HL-60/S4 treated with phorbol 12-myristate 13-acetate at 8.2 ng/mL for 4 days and 3 days (cell line): ENCODE data around the gene GVQW3.
"Not testable (repeated sequence)": the region's sequence is repeated elsewhere in the genome, so short reads cannot be mapped to it uniquely, and the experiment has no call there.

Experiments
- in situ Hi-C: fragments of 300-500 bp; cut with MboI; formaldehyde crosslinking; loops from 2 replicates; pipeline ENCODE4 v1.15.0; 2022; ENCODE audit warnings: low sequenced_read_pairs

GVQW3 gene

GRCh38 chr11:76382209-76382608 is 1.1 kb downstream of the GVQW3 start:
- in situ Hi-C loops: loop anchor here (10.0 kb wide), 1 partner anchor 63 kb away; the partner anchor contains the start of gene EMSY

- in situ Hi-C loops: loop anchor here (10.0 kb wide), 1 partner anchor 59 kb away; the partner anchor contains the start of gene EMSY
These were observed 4.8 kb downstream of the GVQW3 start for GRCh38 chr11:76385903-76386302.

DNA sequence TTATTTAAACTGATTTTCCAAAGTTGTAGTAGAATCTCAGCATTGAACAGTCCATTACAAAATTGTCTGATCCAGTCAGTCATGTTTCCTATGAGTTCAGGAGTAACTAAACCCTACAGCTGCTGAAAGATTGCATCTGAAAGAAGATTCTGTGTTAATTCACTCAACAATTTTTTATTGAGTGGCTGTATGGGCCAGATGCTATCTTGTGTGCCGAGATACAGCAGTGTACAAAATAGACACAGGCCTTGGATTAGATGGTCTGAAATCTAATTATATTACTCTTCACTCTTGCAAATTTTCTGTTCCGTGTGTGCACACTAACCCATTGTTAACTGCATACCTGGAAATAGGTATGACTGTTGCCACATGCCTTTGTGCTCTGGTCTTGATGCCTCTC is 7.3 kb downstream of the GVQW3 start:
- in situ Hi-C loops: loop anchor here (10.0 kb wide), 1 partner anchor 56 kb away; the partner anchor contains the start of gene EMSY

GRCh38 chr11:76391021-76391420 is 9.9 kb downstream of the GVQW3 start:
- in situ Hi-C loops: no loop called here

DNA sequence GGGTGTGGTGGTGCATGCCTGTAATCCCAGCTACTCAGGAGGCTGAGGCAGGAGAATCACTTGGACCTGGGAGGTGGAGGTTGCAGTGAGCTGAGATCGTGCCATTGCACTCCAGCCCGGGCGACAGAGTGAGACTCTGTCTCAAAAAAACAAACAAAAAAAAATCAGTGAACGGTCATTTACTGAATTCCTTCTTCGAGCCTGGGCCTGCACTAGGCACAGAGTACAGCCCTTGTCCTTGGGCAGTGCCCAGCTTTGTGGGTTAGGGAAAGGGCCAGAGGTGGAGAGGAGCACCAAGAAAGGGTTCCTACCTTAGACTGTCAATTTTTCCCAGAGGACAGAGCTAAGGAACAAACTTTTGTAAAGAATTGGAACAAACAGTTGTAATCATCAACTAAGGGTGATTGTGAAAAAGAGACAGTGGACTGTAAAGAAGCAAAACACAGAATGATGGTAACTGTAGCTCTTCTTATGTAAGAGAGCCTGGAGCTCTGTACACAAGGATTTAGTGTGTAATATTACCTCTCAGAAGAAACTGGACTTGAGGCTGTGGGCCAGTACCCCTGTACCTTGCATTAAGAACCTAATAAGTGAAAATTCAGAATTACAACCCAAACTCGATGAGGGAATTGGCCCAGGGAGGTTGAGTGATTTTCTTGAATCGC is 10.8 kb downstream of the GVQW3 start:
- in situ Hi-C loops: no loop called here

DNA sequence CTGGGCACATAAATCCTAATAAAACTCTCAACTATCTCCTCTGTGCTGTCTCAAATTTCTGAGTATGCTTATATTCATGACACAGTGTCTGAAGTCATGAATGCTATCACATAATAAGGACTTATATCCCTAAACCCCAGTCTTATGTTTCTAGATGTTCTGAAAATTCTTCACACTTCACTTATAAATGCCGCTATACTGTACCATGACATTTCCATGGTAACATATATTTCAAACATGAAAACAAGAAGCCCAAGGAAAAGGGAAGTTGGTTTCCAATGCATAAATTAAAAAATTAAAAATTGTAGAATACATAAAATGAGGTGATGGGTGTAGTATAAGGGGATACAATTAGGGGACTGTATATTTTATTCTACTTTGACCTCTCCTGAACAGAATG is 11.7 kb downstream of the GVQW3 start:
- in situ Hi-C loops: no loop called here

GRCh38 chr11:76394411-76394810 is 13.3 kb downstream of the GVQW3 start:
- in situ Hi-C loops: no loop called here

GRCh38 chr11:76395296-76395695 is 14.2 kb downstream of the GVQW3 start:
- in situ Hi-C loops: no loop called here

DNA sequence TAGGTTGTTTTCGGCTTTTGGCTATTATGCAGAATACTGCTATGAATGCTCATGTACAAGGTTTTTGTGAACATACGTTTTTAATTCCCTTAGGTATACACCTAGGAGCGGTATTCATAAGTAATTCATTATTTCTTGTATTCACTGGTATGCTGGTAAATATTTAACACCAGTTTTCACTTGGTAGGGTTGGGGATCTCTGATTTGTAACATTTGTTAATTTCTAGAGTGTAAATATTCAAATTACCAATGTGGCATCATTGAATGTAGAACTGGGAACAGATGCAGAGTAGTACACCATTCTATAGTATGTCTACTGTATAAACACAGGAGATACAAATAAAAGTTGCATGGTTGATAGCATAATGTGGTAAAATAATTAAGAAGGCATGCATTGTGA is 16.3 kb downstream of the GVQW3 start:
- in situ Hi-C loops: no loop called here

DNA sequence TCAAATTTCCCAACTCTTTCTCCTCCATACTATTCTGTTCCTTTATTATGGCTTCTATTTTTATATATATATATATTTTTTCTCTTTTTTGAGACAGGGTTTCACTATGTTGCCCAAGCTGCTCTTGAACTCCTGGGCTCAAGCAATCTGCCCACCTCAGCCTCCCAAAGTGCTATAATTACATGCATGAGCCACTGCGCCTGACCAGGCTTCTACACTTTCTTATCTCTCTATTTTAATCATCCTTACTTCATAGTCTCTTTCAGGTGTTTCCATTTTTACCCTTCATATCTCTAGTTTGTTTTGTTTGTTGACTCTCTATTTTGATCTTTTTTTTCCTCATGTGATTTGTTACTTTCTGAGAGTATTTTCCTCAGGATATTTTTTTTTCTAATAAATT is 19.8 kb downstream of the GVQW3 start:
- in situ Hi-C loops: no loop called here

GRCh38 chr11:76401484-76401883 is 20.4 kb downstream of the GVQW3 start:
- in situ Hi-C loops: not testable (repeated sequence)

DNA sequence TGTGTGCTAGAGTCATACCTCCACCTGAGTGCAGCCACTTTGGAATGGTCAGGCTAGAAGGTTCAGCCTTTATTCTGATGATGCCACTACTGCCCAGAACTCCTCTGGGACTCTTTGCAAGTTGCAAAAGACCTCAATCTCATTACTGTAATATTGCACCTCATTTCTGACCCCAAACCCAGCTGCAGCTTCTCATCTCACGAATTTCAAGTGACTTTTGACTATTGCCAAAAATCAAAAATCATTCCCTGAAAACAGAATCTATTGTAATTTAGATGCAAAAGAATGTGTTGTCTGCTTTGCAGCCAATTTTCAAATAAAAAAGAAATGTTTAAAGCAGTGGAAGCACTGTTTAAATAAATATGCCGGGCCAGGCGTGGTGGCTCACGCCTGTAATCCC is 25.2 kb downstream of the GVQW3 start:
- in situ Hi-C loops: no loop called here

DNA sequence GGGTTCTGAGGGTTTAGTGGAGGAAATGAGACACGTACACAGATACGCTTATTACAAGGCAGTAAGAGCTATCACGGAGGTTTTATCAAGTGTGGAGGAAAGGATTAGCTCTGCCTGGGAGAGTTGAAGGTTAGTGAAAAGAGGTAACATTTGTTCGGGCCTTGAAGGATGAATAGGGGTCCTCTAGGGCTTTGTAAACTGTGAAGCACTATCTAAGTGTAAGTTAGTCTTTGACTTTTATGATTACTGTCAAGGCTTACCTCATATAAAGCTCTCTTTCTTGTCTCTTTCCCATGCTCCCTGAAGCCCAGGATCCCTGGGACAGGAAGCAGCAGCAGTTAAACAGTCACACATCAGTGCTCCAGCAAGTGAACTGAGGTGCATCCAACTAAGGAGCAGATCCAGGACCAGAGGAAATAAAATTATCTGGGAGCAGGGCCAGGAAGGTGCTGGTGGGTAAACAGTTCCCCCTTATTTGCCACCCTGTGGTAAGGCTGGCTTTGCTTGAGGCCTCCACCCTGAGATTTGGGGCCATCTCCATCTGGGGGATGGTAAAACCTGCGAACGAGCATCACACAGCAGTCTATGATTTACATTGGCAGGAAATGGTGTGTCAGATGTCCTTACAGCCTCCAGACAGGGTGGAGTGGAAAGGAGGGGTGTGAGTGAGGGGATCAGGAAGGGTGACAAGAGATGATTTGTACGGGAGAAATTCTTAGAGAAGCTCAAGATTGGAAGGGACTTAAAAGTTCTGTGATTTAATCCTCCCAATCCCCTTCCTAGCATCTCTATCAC is 27.2 kb downstream of the GVQW3 start:
- in situ Hi-C loops: no loop called here

DNA sequence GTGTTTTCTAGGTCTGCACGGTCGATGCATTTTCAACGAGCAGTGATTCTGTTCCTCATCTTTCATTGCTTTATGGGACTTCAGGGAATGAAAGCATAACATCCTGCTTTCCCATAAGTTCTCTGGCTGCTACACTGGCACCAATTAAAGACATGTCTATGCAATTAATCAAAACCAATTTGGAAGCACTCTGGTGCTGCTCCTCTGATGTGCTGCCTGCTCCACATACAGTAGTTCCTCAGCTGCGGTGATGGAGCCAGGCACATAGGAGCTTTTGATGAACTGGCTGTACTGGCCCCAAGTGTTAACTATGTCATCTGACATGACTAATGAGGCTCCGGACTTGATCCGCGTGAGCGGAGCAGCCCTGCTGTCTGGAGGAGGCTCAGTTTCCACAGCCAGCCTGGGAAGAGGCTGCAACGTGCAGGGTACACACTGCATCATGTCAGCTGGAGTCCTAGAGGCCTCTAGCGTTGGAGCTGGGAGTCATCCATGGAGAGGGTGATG is 29.8 kb downstream of the GVQW3 start:
- in situ Hi-C loops: no loop called here

DNA sequence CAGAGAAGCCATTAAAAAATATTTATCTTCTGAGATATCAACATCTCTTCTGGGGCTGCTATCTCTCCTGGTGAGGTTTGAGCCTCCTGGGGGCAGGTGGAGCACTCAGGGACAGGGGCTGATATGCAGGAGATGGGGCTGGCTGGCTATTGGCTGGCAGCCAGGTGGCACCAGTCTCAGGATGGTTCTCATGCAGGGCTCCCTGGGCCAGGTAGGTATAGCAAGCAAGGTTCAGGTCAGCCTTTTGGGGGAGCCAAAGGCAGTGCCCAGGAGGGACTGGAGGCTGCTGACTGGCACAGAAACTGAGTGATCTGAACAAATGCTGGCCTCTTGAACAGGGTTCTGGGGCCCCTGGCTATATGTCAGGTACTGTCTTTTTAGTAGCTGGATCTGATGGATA is 34.0 kb downstream of the GVQW3 start:
- in situ Hi-C loops: no loop called here

DNA sequence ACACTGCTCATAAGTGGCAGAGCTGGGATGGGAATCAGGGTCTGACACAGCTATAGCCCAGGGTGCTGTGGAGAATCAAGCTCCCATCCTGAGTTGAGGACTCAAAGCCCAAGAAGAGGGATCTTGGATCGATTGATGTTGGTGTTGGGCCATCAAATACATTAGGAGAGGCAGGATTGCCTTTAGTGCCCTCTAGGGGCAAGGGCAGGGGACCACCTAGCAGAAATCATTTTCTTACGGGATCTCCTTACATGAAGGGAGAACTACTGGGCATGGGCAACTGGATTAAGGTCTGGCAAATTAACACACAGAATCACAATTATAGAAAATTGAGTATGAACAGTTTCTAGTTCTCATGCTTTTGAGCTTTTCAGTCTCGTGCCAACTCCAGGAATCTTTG is 38.8 kb downstream of the GVQW3 start:
- in situ Hi-C loops: no loop called here

DNA sequence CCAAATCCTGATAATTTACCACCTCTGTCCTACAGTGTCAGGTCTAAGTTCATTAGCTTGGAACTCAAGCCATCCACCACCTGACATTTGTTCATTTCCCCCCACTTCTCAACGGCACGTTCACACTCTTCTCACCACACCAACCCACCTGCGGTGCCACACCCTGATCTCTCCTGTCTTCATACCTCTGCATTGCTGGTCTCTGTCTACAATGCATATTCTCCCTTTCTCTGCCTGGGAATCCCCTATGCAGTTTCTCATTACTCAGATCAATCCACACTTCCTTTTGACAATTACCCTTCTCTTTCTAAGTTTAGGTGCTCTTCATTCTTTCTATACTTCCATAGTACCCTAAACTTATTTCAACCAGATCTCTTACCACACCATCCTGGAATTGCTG is 43.3 kb downstream of the GVQW3 start:
- in situ Hi-C loops: no loop called here

DNA sequence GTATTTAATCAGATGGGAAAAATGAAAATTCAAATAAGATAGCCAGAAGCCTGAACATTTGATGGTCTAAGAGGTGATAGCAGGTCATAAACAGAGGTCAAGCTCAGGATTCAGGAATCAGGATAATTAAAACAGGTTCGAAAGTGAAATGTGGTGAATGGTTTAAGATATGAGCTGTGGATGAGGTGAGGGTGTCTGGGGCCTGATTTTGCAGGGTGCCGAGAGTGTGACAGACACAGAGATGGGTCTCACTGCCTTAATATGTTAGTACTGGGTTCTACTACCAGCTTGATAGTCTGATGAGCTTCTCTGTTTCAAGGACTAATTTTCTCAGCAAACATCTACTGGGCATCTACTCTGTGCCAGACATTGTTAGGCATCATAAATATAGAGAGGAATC is 43.8 kb downstream of the GVQW3 start:
- in situ Hi-C loops: no loop called here

DNA sequence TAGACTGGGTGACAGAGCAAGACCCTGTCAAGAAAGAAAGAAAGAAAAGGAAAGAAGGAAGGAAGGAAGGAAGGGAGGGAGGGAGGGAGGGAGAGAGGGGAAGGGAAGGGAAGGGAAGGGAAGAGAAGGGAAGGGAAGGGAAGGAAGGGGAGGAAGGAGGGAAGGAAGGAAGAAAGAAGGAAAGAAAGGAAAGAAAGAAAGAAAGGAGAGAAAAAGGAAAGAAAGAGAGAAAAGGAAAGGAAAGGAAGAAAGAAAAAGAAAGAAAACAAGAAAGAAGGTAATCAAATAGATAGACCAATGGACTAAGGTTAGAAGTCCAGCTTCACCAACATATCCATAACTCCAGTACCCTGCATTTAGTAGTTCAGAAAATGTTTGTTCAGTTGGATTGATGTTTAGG is 45.5 kb downstream of the GVQW3 start:
- in situ Hi-C loops: no loop called here

DNA sequence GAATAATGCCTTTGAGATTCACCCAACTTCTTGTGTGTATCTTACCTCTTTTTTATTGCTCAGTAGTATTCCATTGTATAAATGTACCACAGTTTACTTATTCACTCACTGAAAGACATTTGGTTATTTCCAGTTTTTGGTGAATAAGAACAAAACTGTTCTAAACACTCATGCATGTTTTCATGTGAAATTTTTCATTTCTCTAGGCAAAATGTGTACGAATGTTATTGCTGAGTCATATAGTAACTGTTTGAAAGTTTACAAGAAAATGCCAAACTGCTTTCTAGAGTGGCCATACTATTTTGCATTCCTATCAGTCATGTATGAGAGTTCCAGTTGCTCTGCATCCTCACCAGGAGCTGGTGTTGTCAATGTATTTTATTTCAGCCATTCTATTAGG is 54.9 kb downstream of the GVQW3 start:
- in situ Hi-C loops: no loop called here

DNA sequence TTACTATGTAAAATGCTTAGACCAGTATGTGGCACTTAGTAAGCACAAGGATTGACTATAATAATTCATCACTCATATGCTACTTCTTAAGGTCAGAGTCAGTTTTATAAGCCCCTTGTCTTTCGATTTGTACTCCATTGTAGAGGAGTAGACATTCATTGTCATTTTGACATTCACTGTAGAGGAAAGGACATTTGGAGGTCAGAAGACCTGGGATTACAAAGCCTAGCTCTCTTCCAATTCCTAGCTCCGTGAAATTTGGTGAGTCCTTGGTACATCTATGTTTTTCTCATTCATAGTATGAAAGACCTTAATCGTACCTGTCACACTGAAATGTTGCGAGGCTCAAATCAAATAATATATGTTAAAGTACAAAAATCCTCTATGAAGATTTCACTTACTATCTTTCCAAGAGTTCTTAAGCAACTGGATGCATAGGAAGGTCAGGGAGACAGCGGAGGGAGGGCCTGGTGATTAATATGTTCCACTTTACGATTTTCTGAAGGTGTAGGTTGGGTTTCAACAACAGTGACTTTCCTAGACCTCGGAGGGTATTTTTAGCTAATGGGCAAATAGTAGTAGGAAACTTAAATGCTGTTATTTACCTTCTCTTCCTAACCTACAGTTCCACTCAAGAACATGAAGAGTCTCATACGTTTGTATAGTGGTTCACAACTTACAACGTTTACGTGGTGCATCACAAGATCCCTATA is 62.3 kb downstream of the GVQW3 start:
- in situ Hi-C loops: loop anchor here (10.0 kb wide), 1 partner anchor 59 kb away; the partner anchor contains the start of genes GVQW3 and THAP12
